Subcutaneous abdominal adipose tissue (tissue), 5 donors: Measurements from ENCODE around the gene C11orf65.
"Not testable (repeated sequence)": the region's sequence is repeated elsewhere in the genome, so short reads cannot be mapped to it uniquely, and the experiment has no call there.

ENCODE experiments used
- H3K27ac ChIP-seq: one replicate; pipeline ENCODE4 v1.7.0; 2013; ENCODE audit warnings: low read depth, mild to moderate bottlenecking, inconsistent platforms, low read length, moderate library complexity
- H3K27me3 ChIP-seq, 5 donors: one replicate each; pipeline ENCODE4 v1.7.0; 2013; ENCODE audit warnings: low read length in 5 of 5, inconsistent platforms in 1 of 5; ENCODE audit not compliant: control insufficient read depth in 5 of 5, insufficient read depth in 4 of 5
- H3K36me3 ChIP-seq, 5 donors: one replicate each; pipeline ENCODE4 v1.7.0; 2013; ENCODE audit warnings: low read length in 5 of 5; ENCODE audit not compliant: control insufficient read depth in 5 of 5, insufficient read depth in 5 of 5
- H3K4me1 ChIP-seq, 5 donors: one replicate each; pipeline ENCODE4 v1.7.0; 2013; ENCODE audit warnings: low read length in 5 of 5, mild to moderate bottlenecking in 3 of 5, moderate library complexity in 1 of 5; ENCODE audit not compliant: control insufficient read depth in 5 of 5, insufficient read depth in 5 of 5
- H3K4me3 ChIP-seq, 5 donors: one replicate each; pipeline ENCODE4 v1.7.0; 2013; ENCODE audit warnings: low read length in 5 of 5, low read depth in 1 of 5
- H3K9ac ChIP-seq, 5 donors: one replicate each; pipeline ENCODE4 v1.7.0; 2013; ENCODE audit warnings: low read length in 5 of 5, mild to moderate bottlenecking in 4 of 5, moderate library complexity in 3 of 5
- H3K9me3 ChIP-seq, 5 donors: one replicate each; pipeline ENCODE4 v1.7.0; 2013; ENCODE audit warnings: low read length in 5 of 5; ENCODE audit not compliant: control insufficient read depth in 5 of 5
- donor health status: healthy.
- donor health status: healthy.
- donor health status: healthy.
- donor health status: healthy.
- donor health status: healthy.

C11orf65 gene

DNA sequence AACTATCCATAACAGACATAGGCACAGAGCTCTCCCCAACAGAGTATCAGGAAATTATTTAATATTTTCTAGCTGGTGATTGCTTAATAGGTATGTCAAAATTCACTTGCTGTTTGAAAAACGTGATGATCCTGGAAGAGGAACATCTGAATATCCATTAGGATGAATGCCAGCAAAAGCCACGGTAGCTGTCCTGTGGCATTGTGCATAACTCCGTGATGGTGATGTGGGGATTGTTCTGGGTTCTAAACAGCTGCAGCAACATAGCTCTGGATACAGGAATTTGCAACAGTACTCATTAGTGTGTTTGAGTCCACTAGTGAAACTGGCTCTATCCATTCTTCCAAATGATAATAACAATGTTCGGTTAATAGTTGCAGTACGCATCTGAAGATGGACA, 78.8 kb downstream of the C11orf65 start:
- H3K4me1 ChIP-seq, result peaks cover 0 to 4% (median 0%) of the 10 kb centered on the region in 5 donors
- no peak overlapping the region for H3K4me3 ChIP-seq
- H3K36me3 ChIP-seq, result no peaks in the 10 kb centered on the region
- no peak overlapping the region for H3K27ac ChIP-seq
- no peaks in the 10 kb centered on the region for H3K27me3 ChIP-seq
- H3K9ac ChIP-seq, result no peak overlapping the region
- H3K9me3 ChIP-seq, result no peaks in the 10 kb centered on the region

- H3K27me3 ChIP-seq, H3K9ac ChIP-seq, H3K4me1 ChIP-seq: not testable (repeated sequence)
Observed at GRCh38 chr11:108373505-108373904, 93.8 kb downstream of the C11orf65 start.

GRCh38 chr11:108370990-108371389, 96.3 kb downstream of the C11orf65 start:
- no peak overlapping the region for H3K27ac ChIP-seq
- H3K4me3 ChIP-seq, result no peak overlapping the region
- no peaks in the 10 kb centered on the region for H3K9me3 ChIP-seq
- H3K9ac ChIP-seq, result no peak overlapping the region
- H3K4me1 ChIP-seq, result no peaks in the 10 kb centered on the region
- peaks cover 4 to 13% (median 5%) of the 10 kb centered on the region in 5 donors for H3K36me3 ChIP-seq
- no peaks in the 10 kb centered on the region for H3K27me3 ChIP-seq

More at GRCh38 chr11:108373505-108373904, 93.8 kb downstream of the C11orf65 start:
- not testable (repeated sequence) for H3K36me3 ChIP-seq, H3K4me3 ChIP-seq, H3K9me3 ChIP-seq, H3K27ac ChIP-seq

GRCh38 chr11:108370315-108370714, 97.0 kb downstream of the C11orf65 start:
- Histone ChIP-seq H3K36me3 (peaks cover 5 to 14% (median 5%) of the 10 kb centered on the region in 5 donors), H3K27me3 (no peaks in the 10 kb centered on the region), H3K27ac (no peak overlapping the region), H3K9ac (no peak overlapping the region), H3K9me3 (no peaks in the 10 kb centered on the region), H3K4me1 (no peaks in the 10 kb centered on the region), H3K4me3 (no peak overlapping the region)

DNA sequence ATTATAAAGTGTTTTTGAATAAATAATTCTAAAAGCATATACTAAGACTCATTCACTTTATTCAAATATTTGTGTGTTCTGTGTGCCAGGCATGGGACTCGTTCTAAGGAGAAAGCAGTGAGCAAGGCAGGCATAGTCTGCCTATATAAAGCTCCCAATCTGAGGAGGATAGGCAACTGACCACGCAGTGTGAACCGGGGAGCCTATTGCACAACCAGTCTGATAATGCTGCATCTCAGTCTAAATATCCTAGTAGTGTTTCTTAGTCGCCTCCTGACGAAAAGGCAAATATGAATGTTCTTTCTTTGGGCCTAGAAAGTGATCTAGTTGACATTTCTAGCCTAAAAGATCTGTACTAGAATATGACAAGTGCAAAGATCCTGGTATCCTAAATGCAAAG, 98.3 kb downstream of the C11orf65 start:
- no peaks in the 10 kb centered on the region for H3K27me3 ChIP-seq
- no peak overlapping the region for H3K9ac ChIP-seq
- H3K4me1 ChIP-seq, result no peaks in the 10 kb centered on the region
- H3K9me3 ChIP-seq, result no peaks in the 10 kb centered on the region
- H3K36me3 ChIP-seq, result peaks cover 9 to 21% (median 13%) of the 10 kb centered on the region in 5 donors
- H3K4me3 ChIP-seq, result no peak overlapping the region
- no peak overlapping the region for H3K27ac ChIP-seq

GRCh38 chr11:108368134-108368533, 99.2 kb downstream of the C11orf65 start:
- Histone ChIP-seq H3K9me3 (no peaks in the 10 kb centered on the region), H3K27me3 (no peaks in the 10 kb centered on the region), H3K36me3 (peaks cover 9 to 21% (median 13%) of the 10 kb centered on the region in 5 donors), H3K4me3 (no peak overlapping the region), H3K4me1 (no peaks in the 10 kb centered on the region), H3K9ac (no peak overlapping the region), H3K27ac (no peak overlapping the region)

DNA sequence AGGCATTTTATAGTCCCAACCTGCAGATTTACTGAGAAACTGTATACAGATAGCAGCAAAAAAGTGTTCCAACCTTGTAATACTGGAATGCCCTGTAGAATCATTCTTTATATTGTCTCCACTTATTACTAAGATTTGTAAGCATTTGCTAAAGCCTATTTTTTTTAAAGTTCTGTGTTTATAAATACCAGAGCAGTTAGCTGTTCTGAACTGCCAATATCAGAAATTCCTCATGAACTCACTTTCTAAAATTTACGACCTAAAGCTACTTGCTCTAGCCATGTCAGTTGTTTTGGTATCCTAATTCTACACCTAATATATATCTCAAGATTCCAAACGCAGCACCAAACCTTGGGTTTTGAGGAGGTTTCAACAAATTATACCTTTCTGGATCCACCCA, 103.2 kb downstream of the C11orf65 start:
- Histone ChIP-seq H3K27ac (no peak overlapping the region), H3K27me3 (no peaks in the 10 kb centered on the region), H3K4me1 (no peaks in the 10 kb centered on the region), H3K9ac (no peak overlapping the region), H3K36me3 (peaks cover 9 to 21% (median 13%) of the 10 kb centered on the region in 5 donors), H3K9me3 (no peaks in the 10 kb centered on the region), H3K4me3 (no peak overlapping the region)

GRCh38 chr11:108351468-108351867, 115.9 kb downstream of the C11orf65 start:
- Histone ChIP-seq H3K4me1 (no peaks in the 10 kb centered on the region), H3K4me3 (no peak overlapping the region), H3K9ac (no peak overlapping the region), H3K27ac (no peak overlapping the region), H3K27me3 (no peaks in the 10 kb centered on the region), H3K36me3 (peaks cover 36 to 72% (median 50%) of the 10 kb centered on the region in 5 donors), H3K9me3 (no peaks in the 10 kb centered on the region)

DNA sequence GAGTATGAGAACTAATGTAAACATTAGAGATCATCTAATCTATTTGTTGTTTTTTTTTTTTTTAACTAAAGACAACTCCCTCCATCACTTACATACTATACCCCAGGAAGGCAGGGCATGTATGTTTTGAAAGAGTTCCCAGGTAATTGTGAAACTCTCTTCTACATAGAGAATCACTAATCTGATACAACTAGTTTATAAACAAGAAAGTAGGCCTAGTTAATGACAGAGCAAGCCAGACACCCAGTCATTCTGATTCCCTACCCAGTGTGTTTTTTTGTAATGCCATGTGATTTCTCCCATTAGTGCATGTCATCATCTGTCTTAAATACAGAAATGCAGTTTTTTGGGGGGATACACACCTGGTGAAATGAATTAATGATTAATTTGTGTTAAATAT, 120.9 kb downstream of the C11orf65 start:
- Histone ChIP-seq H3K27me3 (no peaks in the 10 kb centered on the region), H3K36me3 (peaks cover 19 to 37% (median 25%) of the 10 kb centered on the region in 5 donors), H3K9ac (no peak overlapping the region), H3K4me3 (no peak overlapping the region), H3K9me3 (no peaks in the 10 kb centered on the region), H3K27ac (no peak overlapping the region), H3K4me1 (no peaks in the 10 kb centered on the region)

DNA sequence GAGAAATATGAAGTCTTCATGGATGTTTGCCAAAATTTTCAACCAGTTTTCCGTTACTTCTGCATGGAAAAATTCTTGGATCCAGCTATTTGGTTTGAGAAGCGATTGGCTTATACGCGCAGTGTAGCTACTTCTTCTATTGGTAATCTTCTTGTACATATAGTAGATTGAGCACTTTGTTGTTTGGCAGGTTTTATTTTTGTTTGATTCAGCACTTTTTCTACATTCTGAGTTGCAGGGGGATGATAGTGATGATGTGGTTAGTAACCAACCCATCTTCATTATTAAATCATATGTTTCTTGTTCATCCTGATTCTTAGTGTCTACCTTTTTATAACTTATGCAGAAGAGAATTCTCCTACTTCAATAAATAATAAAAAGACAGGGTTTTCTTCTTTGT, 121.6 kb downstream of the C11orf65 start:
- Histone ChIP-seq H3K9me3 (no peaks in the 10 kb centered on the region), H3K4me1 (no peaks in the 10 kb centered on the region), H3K27ac (no peak overlapping the region), H3K9ac (no peak overlapping the region), H3K4me3 (no peak overlapping the region), H3K36me3 (peaks cover 13 to 32% (median 23%) of the 10 kb centered on the region in 5 donors), H3K27me3 (no peaks in the 10 kb centered on the region)

DNA sequence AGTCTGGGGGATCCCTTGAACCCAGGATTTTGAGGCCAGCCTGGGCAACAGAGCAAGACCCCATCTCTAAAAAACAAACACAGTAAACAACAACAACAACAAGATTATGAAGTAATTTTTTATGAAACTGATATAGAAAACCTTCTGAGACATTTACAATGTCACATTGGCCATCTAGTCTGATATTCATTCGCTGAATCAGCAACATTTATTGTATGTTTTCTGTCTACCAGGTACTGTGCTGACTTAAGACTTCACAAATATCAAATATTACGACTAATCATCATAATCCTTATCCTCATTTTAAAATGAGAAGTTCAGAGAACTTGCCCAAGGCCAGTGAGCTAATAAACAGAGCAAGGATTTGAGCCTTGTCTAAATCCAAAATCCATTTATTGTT, 123.6 kb downstream of the C11orf65 start:
- H3K9me3 ChIP-seq, result no peaks in the 10 kb centered on the region
- H3K9ac ChIP-seq, result no peak overlapping the region
- H3K4me1 ChIP-seq, result no peaks in the 10 kb centered on the region
- H3K4me3 ChIP-seq, result no peak overlapping the region
- peaks cover 4 to 20% (median 8%) of the 10 kb centered on the region in 5 donors for H3K36me3 ChIP-seq
- no peaks in the 10 kb centered on the region for H3K27me3 ChIP-seq
- no peak overlapping the region for H3K27ac ChIP-seq
